GM12874 (cell line): ENCODE data around the gene RETREG1.

Experiments
- TF ChIP-seq, protein P1 (sequence below): IDR thresholded peaks from 2 replicates; pipeline ENCODE4 v1.5.1; 2011; ENCODE audit warnings: low read depth, mild to moderate bottlenecking, control low read depth, low read length, moderate library complexity; ENCODE audit not compliant: insufficient read depth

Gene RETREG1

DNA sequence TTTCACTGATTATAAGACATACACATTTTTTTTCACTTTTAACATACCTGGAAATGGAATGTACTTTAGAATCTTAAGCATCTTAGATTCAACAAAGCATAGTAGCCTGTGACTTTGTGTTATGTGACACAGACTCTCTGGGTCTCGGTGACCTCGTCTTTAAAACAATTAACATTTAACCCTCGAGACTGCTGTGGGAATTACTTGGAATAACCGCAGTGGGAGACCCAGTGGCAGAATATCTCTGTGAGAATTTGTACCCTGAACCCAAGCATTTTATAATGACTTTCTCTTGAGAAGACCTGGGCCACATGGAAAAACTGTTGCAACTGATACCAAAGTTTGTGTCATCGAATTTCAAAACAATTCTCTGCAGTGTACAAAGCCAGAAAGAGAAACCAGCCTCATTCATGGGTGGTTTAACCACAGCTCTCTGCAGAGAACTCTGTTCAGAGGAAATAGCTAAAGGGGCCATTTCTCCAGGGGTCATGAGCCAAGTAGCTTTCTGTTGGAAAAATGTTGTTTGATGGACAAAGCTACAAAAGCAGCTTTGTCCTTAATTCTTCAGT, 10.0 kb upstream of the RETREG1 start:
- TF ChIP-seq, protein P1, sequence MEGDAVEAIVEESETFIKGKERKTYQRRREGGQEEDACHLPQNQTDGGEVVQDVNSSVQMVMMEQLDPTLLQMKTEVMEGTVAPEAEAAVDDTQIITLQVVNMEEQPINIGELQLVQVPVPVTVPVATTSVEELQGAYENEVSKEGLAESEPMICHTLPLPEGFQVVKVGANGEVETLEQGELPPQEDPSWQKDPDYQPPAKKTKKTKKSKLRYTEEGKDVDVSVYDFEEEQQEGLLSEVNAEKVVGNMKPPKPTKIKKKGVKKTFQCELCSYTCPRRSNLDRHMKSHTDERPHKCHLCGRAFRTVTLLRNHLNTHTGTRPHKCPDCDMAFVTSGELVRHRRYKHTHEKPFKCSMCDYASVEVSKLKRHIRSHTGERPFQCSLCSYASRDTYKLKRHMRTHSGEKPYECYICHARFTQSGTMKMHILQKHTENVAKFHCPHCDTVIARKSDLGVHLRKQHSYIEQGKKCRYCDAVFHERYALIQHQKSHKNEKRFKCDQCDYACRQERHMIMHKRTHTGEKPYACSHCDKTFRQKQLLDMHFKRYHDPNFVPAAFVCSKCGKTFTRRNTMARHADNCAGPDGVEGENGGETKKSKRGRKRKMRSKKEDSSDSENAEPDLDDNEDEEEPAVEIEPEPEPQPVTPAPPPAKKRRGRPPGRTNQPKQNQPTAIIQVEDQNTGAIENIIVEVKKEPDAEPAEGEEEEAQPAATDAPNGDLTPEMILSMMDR, result no peak

DNA sequence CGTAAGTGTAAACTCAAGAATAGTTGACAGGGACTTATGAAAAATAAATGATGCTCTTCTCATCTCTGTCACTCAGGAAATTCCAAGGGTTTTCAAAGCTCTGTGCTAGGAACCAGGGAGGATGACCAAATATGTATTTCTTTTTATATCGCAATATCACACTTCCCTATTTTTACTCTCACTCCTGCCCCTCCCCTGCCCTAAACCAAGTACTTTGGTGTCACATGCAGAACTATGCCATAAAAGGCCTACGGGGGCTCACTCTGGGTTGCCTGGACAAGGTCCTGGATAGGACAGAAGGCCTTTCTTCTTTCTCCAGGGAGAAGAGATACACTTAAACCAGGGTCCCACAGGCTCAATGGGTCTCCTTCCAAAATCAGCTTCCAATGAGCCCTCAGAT, 8.3 kb upstream of the RETREG1 start:
- TF ChIP-seq, protein P1, result no peak

DNA sequence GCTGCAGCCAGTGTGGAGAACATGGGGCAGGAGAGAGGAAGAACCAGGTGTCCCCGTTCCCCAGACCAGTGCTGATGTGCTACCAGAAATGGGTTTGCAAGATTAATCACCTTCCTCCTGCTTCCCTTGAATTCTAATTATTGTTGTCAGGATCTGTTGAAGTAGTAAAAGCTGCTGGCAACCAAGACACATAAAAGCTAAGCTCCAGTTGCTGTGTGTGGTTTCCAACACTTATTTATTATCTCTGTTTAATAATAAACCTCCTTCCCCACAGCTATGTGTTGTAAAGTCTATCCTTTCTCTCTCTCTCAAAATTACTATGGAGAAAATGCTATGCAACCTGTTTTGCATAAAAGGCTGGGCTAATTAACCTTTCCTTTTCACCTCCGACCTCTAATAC, 2.3 kb upstream of the RETREG1 start:
- TF ChIP-seq, protein P1, result no peak

DNA sequence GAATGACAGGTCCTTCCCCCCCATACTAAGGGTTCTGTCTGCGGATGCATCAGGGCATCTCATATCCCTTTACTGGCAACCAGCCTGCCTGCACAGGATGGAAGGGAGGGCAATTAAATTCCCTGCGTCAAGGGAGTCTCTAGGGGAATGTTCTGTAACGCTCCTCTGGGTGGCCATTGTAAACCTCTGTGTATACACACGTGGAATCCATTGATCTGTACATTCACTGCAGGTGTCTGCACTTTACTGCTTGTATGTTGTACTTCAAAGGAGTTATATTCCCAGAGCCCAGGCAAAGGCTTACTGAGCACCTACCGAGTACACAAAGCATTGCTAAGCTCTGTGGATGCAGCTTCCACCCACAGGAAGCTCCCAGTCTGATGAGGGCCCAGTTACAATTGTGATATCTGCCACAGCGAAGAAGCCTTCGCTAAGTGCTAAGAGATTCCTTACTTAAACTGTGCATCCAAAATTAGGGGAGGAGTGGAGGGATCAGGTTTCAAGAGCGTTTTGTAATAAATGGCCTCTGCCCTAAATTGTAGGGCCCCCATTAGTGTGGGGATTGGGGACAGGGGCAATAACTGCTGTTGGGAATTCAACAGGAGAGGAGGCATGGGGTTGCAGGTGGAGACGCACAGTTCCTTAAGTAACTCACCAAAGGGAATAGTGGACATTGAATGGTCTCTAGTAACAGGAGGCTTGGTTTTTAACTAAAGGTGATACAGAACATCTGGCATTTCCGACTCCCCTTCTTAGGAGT, 1.5 kb upstream of the RETREG1 start:
- TF ChIP-seq, protein P1, result no peak

DNA sequence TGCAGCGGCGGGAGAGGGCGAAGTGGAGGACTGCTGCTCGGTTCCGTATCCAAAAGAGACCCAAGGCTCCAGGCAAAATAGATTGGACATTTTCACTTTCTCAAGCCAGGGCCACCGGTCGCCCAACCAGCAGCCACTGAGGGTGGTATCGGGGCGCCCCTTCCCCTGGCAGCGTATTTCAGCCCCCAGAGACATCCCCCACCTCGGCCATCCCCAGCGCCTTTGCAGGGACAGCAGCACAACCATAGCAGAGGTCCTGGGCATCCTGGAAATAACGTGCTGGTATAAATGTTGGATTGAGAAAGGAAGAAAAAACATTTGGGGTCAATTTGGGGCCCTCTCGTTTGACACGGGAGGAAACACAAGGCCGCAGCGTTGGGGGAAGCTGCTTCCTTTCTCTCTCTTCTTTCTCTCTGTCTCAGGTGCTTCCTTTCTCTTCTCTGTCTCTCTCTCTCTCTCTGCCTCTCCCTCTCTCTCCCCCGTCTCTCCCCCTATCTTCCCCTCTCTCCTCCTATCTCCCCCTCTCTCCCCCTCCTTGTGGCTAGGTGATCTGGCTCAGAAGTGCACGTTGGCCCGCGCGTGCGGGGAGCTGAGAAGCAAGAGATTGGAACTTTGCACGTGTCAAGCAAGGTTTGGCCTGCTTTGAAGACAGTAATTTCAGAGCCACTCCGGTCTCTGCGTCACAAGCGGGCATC, 624 bp upstream of the RETREG1 start:
- TF ChIP-seq, protein P1, result no peak

DNA sequence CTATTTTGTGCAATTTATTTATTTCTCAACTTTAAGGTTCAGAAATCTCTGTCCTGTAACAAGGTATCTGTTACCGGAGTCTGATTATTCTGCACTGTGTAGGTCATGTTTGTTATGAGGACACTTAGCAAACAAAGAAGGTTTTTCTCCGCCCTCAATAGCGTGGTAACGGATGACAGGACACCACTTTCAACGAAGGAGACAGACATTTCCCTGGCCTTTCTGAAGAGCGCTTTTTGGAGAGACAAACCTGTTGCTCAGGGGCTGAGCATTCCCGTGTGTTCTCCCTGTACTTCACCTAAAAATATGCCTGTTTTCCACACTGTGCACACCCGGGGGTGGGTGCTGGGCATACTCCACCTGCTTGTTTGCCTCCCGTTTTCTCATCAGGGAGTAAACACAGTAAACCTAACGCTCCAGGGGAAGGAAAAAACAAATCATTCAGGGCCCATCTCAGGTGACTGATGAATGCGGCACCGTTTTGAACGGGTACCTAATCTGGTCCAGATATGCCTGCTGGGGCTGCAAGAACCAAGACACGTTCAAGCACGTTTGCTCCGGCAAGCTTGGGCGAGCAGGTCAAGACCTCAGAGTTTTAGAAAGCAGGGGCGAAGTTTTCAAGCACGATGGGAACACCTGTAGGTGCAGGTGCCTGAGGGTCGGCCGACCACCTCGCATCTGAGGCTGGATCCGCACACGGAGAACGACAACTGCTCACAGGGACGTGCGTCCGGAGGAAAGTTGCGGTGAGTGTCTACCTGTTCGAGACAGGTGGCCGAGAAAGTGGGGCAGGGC, 859 bp downstream of the RETREG1 start:
- TF ChIP-seq, protein P1, result no peak

DNA sequence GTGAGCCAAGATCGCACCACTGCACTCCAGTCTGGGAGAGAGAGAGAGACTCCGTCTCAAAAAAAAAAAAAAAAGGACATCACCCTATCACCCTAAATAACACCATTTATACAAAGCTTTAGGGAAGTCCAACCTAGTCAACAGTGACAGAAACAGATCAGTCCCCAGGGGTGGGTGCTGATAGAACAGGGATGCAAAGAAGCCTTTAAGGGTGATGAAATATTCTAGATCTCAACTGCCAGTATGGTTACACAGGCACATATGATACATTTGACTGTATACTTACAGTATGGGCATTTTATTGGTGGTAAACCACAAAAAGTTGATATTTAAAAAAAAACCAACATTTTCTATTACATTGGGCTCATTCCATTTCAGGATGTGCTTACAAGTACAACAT, 4.8 kb downstream of the RETREG1 start:
- TF ChIP-seq, protein P1, result no peak
